NB4 (cell line): Measurements from ENCODE around the gene YPEL1.
A peak's percentile ranks its signal among the peaks of the same experiment; 100 is the strongest.

Source experiments
- DNase-seq: peaks from one replicate; pipeline ENCODE4 v3.0.0; 2010; ENCODE audit warnings: low read depth
- H3K4me3 ChIP-seq: one replicate; pipeline ENCODE4 v1.5.1; 2011; ENCODE audit warnings: mild to moderate bottlenecking, low read depth, low read length, moderate library complexity
- MYC ChIP-seq: IDR thresholded peaks from 2 replicates; pipeline ENCODE4 v1.6.1; 2011; ENCODE audit warnings: low read depth, low read length
- POLR2A ChIP-seq: IDR thresholded peaks from 2 replicates; pipeline ENCODE4 v1.6.1; 2011; ENCODE audit warnings: mild to moderate bottlenecking; ENCODE audit not compliant: insufficient read length; ENCODE audit errors: extremely low read depth
- TF ChIP-seq, protein P1 (sequence below): IDR thresholded peaks from one replicate; pipeline ENCODE4 v1.5.1; 2012; ENCODE audit warnings: low read depth, low read length
- TF ChIP-seq, protein P2 (sequence below): IDR thresholded peaks from 2 replicates; pipeline ENCODE4 v1.6.1; 2011; ENCODE audit warnings: low read depth, low read length

Gene YPEL1

DNA sequence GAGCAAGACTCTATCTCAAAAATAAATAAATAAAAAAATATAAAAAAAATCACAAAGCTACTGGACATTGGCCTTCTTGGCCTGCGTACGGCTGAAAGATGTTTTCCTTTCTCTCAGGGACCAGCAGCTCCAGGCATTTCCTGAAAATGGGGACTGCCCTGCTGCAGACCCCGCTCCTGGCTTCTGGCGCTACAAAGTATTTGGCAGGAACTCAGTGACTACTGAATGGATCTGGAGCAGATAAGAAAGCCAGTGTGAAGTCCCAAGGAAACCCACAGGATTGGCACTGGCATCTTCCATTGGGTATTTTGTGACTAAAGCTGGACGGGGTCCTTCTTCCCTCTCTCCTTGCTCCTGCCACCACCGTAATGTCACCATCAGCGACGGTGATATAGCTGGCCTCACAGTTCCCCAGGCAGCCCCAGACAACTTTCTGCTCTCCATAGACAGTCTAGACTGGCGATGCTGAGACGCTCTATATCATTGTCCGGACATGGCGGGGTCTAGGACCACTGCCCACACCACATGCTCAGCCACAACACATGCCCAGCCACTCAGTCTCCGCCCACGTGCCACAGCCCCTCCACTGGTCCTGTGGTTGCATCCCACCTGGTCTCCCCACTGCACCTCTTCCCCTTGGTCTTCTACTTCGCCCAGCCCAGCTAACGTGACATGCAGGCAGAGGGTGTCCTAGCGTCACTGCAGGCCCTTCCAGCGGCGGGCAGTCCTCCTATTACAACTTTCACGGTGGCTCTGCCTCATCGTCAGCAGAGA is 22.7 kb upstream of the YPEL1 start:
- H3K4me3 ChIP-seq, result no peak overlapping the region
- DNase-seq, result no peak
- TF ChIP-seq POLR2A (no peak), MYC (no peak)
- TF ChIP-seq, protein P1, sequence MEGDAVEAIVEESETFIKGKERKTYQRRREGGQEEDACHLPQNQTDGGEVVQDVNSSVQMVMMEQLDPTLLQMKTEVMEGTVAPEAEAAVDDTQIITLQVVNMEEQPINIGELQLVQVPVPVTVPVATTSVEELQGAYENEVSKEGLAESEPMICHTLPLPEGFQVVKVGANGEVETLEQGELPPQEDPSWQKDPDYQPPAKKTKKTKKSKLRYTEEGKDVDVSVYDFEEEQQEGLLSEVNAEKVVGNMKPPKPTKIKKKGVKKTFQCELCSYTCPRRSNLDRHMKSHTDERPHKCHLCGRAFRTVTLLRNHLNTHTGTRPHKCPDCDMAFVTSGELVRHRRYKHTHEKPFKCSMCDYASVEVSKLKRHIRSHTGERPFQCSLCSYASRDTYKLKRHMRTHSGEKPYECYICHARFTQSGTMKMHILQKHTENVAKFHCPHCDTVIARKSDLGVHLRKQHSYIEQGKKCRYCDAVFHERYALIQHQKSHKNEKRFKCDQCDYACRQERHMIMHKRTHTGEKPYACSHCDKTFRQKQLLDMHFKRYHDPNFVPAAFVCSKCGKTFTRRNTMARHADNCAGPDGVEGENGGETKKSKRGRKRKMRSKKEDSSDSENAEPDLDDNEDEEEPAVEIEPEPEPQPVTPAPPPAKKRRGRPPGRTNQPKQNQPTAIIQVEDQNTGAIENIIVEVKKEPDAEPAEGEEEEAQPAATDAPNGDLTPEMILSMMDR, result no peak
- TF ChIP-seq, protein P2, sequence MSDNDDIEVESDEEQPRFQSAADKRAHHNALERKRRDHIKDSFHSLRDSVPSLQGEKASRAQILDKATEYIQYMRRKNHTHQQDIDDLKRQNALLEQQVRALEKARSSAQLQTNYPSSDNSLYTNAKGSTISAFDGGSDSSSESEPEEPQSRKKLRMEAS, result no peak

DNA sequence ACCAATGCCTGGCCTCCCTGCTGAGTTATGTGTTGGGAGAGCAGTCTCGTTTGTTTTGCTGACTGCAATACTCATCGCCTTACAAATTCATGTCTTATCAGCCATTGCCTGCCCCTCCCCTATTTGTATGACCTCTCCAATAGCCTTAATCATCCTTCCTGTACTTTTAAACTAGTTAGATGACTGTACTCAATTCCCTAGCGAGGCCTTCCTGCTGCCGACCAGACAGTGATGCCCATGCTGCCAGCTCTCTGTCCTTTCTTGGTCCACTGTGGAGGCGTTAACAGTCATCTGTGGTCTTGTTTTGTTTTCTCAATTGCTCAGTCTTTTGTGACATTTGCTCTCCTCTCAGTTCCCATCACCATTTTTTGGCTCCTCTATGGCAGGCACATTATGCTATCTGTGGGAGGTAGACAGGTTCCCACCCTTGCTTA is 20.3 kb upstream of the YPEL1 start:
- peak; percentile 22 for DNase-seq
- TF ChIP-seq, protein P1, result no peak
- TF ChIP-seq POLR2A (no peak), MYC (no peak)
- TF ChIP-seq, protein P2, result no peak
- H3K4me3 ChIP-seq, result no peak overlapping the region

DNA sequence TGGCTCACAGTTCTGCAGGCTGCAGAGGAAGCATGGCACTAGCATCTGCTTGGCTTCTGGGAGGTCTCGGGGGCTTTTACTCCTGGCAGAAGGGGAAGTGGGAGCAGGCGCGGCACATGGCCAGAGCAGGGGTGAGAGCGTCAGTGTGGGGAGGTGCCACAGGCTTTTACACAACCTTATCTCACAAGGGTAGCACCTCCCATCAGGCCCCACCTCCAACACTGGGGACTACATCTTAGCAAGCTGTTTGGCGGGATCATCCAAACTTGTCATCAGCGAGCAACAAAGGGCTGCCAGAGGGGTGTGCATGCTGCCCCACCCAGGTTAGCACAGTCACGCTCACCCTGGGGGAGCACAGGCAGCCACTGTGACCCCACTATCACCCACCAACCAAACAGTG is 18.9 kb upstream of the YPEL1 start:
- H3K4me3 ChIP-seq, result no peak overlapping the region
- DNase-seq, result peak; percentile 95
- TF ChIP-seq, protein P2, result peak; percentile 91
- TF ChIP-seq, protein P1, result no peak
- no peak for TF ChIP-seq POLR2A
- TF ChIP-seq MYC, result peak; percentile 90

DNA sequence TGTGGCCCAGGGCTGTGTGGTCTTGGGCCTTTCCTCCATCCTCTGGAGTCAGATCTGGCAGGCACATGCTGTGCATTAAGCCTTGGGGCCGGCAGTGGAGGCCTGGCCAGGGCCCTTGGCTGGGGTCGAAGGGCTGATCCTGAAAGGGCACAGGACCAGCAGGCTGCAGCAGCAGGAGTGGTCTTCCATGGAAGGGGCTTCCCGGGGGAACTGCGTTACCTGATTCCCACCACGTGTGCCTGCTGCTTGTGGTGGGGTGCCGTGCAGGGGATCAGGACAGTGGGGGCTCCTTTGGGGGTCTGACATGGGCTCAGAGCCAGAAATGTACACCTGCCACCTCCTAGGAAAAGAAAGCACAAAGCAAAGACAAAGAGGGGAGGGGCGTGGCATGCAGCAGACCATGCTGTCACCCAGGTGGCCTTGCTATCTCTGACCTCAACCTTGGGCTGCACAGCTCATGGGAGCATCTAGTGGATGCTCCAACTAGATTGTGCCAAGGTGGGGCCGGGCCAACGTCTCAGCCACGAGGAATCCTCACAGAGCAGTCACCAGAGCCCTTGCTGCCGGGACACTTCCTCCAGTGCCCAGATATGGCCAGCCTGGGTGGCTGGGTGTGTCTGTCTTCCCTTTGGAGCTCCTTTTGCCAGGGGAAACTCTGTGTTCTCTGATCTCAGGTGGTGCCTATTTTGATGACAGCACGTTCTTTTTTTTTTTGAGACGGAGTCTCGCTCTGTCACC is 17.9 kb upstream of the YPEL1 start:
- TF ChIP-seq MYC (no peak), POLR2A (no peak)
- TF ChIP-seq, protein P1, result no peak
- TF ChIP-seq, protein P2, result no peak
- DNase-seq, result no peak
- no peak overlapping the region for H3K4me3 ChIP-seq

DNA sequence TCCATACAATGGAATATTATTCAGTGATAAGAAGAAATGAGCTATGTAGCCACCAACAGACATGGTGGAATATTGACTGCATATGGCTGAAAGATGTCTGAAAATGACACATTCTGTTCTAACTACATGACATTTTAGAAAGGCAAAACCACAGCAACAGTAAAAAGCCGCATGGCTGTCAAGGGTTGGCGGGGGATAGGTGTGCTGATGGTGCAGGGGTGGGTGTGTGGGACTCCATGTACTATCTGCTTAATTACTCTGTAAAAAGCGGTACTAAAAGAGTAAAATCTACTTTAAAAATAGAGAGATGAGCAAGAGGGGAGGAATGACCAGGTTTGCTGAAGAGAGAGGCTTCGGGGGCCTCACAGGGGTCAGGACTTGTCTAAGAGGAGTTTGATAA is 16.7 kb upstream of the YPEL1 start:
- DNase-seq, result no peak
- TF ChIP-seq, protein P1, result no peak
- TF ChIP-seq, protein P2, result no peak
- no peak for TF ChIP-seq POLR2A
- no peak for TF ChIP-seq MYC
- no peak overlapping the region for H3K4me3 ChIP-seq
